Left lung (tissue), 10 donors: ENCODE data around the gene TRPC4AP. TPM values are rescaled to one million over a fixed set of nuclear protein-coding genes. Genes with fewer than 3 reads are reported as not detected.
A peak's percentile ranks its signal among the peaks of the same experiment; 100 is the strongest.

ENCODE experiments used
- ATAC-seq: fragments of 200-7000 bp; cut with Tn5 transposase; one replicate; pipeline ENCODE4 v1.9.1; 2020; ENCODE audit warnings: moderate library complexity
- DNase-seq, 4 donors: peaks; one replicate each; pipeline ENCODE4 v3.0.0-alpha.2; 2013 to 2020
- H3K27ac ChIP-seq, 2 donors: fragments of 200-600 bp; sonication (generic) in 1 of 2; one replicate each; pipeline versions ENCODE4 v1.5.0 to v1.8.0; 2020 to 2021
- H3K27me3 ChIP-seq, 2 donors: fragments of 200-600 bp; sonication (generic) in 1 of 2; one replicate each; pipeline versions ENCODE4 v1.5.0 to v1.8.0; 2020 to 2021
- H3K36me3 ChIP-seq, 2 donors: fragments of 200-600 bp; sonication (generic) in 1 of 2; one replicate each; pipeline versions ENCODE4 v1.5.0 to v1.8.0; 2020 to 2021
- H3K4me1 ChIP-seq, 2 donors: fragments of 200-600 bp; one replicate each; pipeline ENCODE4 v1.8.0; 2021
- H3K4me3 ChIP-seq, 2 donors: fragments of 200-600 bp; sonication (generic) in 1 of 2; one replicate each; pipeline versions ENCODE4 v1.5.0 to v1.8.0; 2020 to 2021; ENCODE audit warnings: mild to moderate bottlenecking in 1 of 2
- H3K9me3 ChIP-seq, 2 donors: fragments of 200-600 bp; sonication (generic) in 1 of 2; one replicate each; pipeline versions ENCODE4 v1.5.0 to v1.8.0; 2020 to 2021
- intact Hi-C, 2 donors: fragments of 100-400 bp; cut with DNase I; formaldehyde crosslinking; loops; one replicate each; pipeline versions ENCODE4 v1.11.2 to v1.14.2; 2022
- polyA plus RNA-seq, 6 donors: library from polyadenylated mRNA; unstranded; fragments of 120-200 nt; gene quantifications; one replicate each; pipeline ENCODE4 v1.2.1, GENCODE V29; 2013; ENCODE audit not compliant: insufficient read length in 6 of 6
- total RNA-seq, 2 donors: library from RNA; stranded (reverse); fragmentation: NEBNext Ultra II Directional; extraction: Animal tissue kit (Norgen Biotek cat#: 25700); gene quantifications; one replicate each; pipeline ENCODE4 v1.2.1, GENCODE V29; 2021
- TF ChIP-seq, protein P1 (sequence below), 2 donors: fragments of 200-600 bp; sonication (generic) in 1 of 2; IDR thresholded peaks; one replicate each; pipeline versions ENCODE4 v1.5.0 to v1.8.0; 2021; ENCODE audit warnings: antibody characterized with exemption in 2 of 2
- donor health status: DM: no; HTN: yes; CAD: no.
- donor health status: DM: no; HTN: no; CAD: no.

Gene TRPC4AP
- total and polyA plus RNA-seq, 8 donors: 57.8 to 70.8 (median 67.0) TPM

DNA sequence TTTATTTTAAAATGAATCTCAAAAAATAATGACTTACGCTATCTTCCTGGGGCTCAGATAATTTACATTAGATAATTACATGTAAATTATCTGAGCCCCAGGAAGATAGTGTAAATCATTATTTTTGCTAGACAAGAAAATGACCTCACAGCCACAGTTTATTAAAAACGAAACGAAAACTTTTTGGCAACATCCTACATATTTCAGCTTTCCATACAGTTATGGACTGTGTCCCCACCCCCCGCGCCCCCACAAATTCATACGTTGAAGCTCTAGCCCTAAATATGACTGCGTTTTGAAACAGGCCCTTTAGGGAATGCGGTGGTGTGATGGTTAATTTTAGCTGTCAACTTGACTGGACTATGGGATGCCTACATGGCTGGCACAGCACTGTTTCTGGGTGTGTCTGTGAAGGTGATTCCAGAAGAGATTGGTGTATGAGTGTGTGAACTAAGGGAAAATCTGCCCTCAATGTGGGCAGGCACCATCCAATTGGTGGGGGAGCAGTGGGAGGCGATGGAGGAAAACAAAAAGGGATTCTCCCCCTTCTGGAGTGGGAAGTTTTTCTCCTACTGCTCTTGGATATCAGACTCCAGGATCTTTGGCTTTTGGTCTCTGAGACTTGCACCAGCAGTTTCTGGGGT, 52.6 kb downstream of the TRPC4AP start:
- Histone ChIP-seq H3K36me3 (peaks cover 0 to 63% of the 10 kb centered on the region in 2 donors), H3K9me3 (no peaks in the 10 kb centered on the region), H3K4me1 (peaks cover 0 to 5% of the 10 kb centered on the region in 2 donors), H3K27me3 (no peaks in the 10 kb centered on the region), H3K27ac (peak overlapping the region; percentile 23 to 42), H3K4me3 (no peak overlapping the region)
- peak in 1 of 4 donors; percentile 34 for DNase-seq
- TF ChIP-seq, protein P1, sequence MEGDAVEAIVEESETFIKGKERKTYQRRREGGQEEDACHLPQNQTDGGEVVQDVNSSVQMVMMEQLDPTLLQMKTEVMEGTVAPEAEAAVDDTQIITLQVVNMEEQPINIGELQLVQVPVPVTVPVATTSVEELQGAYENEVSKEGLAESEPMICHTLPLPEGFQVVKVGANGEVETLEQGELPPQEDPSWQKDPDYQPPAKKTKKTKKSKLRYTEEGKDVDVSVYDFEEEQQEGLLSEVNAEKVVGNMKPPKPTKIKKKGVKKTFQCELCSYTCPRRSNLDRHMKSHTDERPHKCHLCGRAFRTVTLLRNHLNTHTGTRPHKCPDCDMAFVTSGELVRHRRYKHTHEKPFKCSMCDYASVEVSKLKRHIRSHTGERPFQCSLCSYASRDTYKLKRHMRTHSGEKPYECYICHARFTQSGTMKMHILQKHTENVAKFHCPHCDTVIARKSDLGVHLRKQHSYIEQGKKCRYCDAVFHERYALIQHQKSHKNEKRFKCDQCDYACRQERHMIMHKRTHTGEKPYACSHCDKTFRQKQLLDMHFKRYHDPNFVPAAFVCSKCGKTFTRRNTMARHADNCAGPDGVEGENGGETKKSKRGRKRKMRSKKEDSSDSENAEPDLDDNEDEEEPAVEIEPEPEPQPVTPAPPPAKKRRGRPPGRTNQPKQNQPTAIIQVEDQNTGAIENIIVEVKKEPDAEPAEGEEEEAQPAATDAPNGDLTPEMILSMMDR (IDR thresholded peaks at IDR 0.05): no peak
- intact Hi-C loops: no loop called here
- ATAC-seq: peak; percentile 7

DNA sequence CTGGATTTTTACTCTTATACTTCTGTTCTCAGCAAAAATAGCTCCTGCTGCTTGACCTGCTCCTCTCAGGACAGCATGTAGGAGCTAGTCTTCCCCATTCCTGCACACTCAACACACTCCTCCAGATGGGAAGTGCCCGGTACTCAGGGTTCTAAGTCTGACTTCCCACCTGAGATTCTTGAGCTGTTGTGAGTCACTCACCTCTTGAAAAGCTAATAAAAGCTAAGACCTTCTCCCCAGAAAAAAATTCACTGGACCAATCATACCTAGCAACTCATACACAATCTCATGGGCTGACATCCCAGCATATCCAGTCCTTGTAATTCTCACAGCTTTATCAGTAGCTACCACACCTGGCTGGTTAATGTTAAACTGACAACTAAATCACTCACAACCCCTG, 53.5 kb downstream of the TRPC4AP start:
- intact Hi-C loops: no loop called here
- Histone ChIP-seq H3K9me3 (no peaks in the 10 kb centered on the region), H3K27me3 (no peaks in the 10 kb centered on the region), H3K4me1 (peaks cover 0 to 5% of the 10 kb centered on the region in 2 donors), H3K36me3 (peaks cover 3 to 63% of the 10 kb centered on the region in 2 donors), H3K4me3 (no peak overlapping the region), H3K27ac (peak overlapping the region; percentile 42 to 70)
- TF ChIP-seq, protein P1 (IDR thresholded peaks at IDR 0.05): no peak
- DNase-seq (peak in 2 of 4 donors; percentile 15 to 63), ATAC-seq (peak; percentile 97)

- ATAC-seq (no peak), DNase-seq (no peak)
- no peaks in the 10 kb centered on the region for H3K4me1 ChIP-seq
- H3K27me3 ChIP-seq: no peaks in the 10 kb centered on the region
- H3K9me3 ChIP-seq: no peaks in the 10 kb centered on the region
- TF ChIP-seq, protein P1 (IDR thresholded peaks at IDR 0.05): no peak
- H3K4me3 ChIP-seq: no peak overlapping the region
- intact Hi-C loops: no loop called here
- peaks cover 3 to 71% of the 10 kb centered on the region in 2 donors for H3K36me3 ChIP-seq
- H3K27ac ChIP-seq: no peak overlapping the region
These were observed 58.5 kb downstream of the TRPC4AP start for GRCh38 chr20:35034145-35034544.

DNA sequence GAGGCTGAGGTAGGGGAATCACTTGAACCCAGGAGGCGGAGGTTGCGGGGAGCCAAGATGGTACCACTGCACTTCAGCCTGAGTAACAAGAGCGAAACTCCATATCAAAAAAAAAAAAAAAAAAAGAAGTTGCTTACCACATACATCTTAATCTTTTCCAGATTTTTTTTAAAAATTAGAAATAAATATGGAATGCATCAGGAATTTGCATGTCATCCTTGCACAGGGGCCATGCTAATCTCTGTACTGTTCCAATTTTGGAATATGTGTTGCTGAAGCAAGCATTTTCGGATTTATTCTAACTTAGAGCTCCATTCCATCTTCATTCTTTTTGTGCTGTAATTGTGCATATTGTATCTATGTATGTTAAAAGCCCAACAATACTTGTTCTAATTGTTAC, 62.5 kb downstream of the TRPC4AP start:
- Histone ChIP-seq H3K27me3 (no peaks in the 10 kb centered on the region), H3K9me3 (no peaks in the 10 kb centered on the region), H3K27ac (no peak overlapping the region), H3K4me3 (no peak overlapping the region), H3K4me1 (no peaks in the 10 kb centered on the region), H3K36me3 (peaks cover 3 to 85% of the 10 kb centered on the region in 2 donors)
- DNase-seq (no peak), ATAC-seq (no peak)
- intact Hi-C loops: no loop called here
- TF ChIP-seq, protein P1 (IDR thresholded peaks at IDR 0.05): no peak

GRCh38 chr20:35027301-35027700, 65.3 kb downstream of the TRPC4AP start:
- DNase-seq (no peak), ATAC-seq (no peak)
- no peaks in the 10 kb centered on the region for H3K9me3 ChIP-seq
- intact Hi-C loops: no loop called here
- no peak overlapping the region for H3K27ac ChIP-seq
- H3K36me3 ChIP-seq: peaks cover 0 to 87% of the 10 kb centered on the region in 2 donors
- no peaks in the 10 kb centered on the region for H3K4me1 ChIP-seq
- H3K4me3 ChIP-seq: no peak overlapping the region
- TF ChIP-seq, protein P1 (IDR thresholded peaks at IDR 0.05): no peak
- H3K27me3 ChIP-seq: no peaks in the 10 kb centered on the region
